Activated CD8-positive, alpha-beta memory T cell treated with anti-CD3 and anti-CD28 coated beads, Interleukin-2, amount 50 U/mL, for 4 hours (primary cell): Measurements from ENCODE around the gene MBLAC1.
A peak's percentile ranks its signal among the peaks of the same experiment; 100 is the strongest.

Experiments
- DNase-seq: peaks from one replicate; pipeline ENCODE4 v3.0.0-alpha.2; 2020

The MBLAC1 gene

DNA sequence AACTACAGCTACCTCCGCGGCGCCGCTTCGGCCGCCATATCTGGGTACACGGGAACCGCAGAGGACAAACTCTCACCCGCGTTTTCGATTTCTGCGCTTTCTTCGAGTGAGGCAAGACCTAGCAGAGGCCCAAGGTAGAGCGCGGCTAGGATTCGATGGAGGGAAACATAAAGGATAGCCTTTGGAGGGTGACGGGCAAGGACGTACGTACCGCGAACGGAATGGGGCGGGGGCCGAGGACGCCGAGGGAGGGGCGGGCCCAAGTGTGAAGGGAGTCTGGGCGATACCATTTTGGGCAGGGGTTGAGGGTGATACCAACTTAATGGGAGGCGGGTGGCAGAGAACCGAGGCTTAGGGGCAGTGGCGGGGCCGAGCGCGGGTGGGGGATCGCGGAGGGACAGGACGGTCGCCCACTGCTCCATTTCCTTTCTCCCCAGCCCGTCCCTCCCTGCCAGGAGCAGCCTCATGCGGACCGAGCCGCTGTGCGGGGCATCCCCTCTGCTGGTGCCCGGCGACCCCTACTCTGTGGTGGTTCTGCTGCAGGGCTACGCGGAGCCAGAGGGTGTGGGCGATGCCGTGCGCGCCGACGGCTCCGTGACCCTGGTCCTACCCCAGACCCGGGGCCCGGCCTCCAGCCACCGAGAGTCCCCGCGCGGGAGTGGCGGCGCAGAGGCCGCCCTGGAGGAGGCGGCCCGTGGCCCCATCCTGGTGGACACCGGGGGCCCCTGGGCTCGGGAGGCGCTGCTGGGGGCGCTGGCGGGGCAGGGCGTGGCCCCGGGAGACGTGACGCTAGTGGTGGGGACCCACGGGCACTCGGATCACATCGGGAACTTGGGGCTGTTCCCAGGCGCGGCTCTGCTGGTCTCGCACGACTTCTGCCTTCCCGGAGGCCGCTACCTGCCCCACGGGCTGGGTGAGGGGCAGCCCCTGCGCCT, at the start of gene MBLAC1:
TSS of gene MBLAC1 (plus strand) at position 37 of the 935 bp plus-strand sequence. CDS start at position 466, 429 bp downstream.
- DNase-seq = peak; percentile 89

- DNase-seq = no peak
Measured at GRCh38 chr7:100077205-100077604, 49.6 kb upstream of the MBLAC1 start.

GRCh38 chr7:100079024-100079560, 47.7 kb upstream of the MBLAC1 start:
- DNase-seq = no peak

DNA sequence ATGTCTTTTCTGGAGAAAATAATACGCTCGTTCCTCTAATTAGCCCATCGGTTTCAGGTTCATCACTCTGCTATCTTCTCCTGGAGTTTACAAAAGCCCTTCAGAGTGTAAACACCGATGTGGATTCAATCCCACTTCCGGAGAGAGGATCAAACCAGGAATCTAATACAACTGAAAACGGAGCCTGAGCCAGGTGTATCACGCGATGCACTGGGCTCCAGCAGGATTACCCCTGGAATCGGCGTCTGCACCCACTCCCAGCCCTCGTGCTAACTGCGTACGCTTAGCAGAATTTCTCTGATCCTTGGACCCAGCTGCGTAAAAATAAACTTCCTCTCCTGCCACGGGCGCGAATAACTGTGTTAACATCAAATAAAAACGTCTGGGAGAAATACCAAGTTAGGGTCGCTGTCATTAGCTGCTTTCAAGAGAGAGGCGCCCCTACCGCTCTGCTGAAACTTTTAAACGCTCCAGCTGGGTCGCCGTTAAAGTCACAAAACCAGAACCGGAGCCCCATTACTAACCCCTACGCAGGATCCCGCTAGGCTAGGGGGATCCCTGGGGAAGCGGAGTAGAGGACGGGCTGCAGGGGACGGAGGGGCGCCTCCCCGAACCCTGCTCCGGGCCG, 45.7 kb upstream of the MBLAC1 start:
- no peak for DNase-seq

- peak; percentile 97 for DNase-seq
Measured at GRCh38 chr7:100081535-100082102, 45.1 kb upstream of the MBLAC1 start, which contains the start of gene ZNF3. TSS of gene ZNF3 (minus strand) at chr7:100081723. CDS start at chr7:100077357, 4,366 bp downstream.

- DNase-seq = no peak
Measured at GRCh38 chr7:100082978-100083377, 43.8 kb upstream of the MBLAC1 start.

DNA sequence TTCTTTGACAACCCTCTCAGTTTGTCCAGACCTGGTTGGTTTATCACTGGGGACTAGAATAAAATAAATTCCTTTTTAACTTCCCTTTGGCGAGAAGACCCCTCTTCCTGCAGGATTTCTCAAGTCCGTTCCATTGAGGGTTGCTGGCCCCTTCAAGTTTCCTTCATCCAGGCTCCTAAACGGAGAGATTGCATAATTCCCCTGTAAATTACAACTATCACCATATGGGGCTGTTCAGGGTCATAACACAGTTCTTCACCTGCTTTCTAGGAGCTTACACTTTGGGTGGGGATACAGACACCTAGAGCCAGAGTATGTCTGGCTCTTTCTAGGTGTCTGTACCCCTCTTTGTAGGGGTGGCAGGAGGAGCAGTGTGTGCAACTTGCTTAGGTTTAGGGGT, 41.3 kb upstream of the MBLAC1 start:
- DNase-seq = no peak

- no peak for DNase-seq
Measured at GRCh38 chr7:100087055-100087750, 39.6 kb upstream of the MBLAC1 start.

GRCh38 chr7:100088095-100088620, 38.6 kb upstream of the MBLAC1 start:
- no peak for DNase-seq

DNA sequence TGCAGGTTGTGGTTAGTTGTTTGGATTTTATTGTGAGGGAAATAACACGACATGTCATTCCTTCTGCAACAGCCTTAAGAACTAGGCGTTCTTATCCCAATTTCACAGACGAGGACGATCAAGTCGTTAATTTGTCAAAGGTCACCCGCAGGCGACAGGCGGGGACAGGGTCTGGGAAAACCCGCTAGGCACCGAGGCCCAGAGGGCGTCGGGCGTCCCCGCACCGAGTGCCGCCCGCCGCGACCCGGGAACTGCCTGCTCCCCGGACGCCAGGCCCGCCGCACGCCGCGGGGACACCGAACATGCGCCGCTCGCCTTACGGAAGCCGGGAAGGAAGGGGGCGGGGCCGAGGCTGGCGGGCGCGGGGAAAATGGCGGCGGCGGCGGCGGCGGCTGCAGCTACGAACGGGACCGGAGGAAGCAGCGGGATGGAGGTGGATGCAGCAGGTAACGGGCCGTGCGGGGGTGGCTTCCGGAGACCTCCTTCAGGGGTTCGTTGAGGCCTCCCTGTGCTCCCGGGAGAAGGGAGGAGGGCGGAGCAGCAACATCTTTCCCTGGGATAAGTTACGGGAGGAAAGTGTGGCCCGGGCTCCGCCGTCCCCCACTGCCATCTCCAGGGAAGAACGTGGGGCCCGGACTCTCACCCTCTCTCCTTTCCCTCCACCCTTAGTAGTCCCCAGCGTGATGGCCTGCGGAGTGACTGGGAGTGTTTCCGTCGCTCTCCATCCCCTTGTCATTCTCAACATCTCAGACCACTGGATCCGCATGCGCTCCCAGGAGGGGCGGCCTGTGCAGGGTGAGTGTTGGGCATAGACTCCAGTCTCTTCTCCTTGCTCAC, 37.9 kb upstream of the MBLAC1 start, which contains the start of gene COPS6:
TSS of gene COPS6 (plus strand) at position 349 of the 837 bp plus-strand sequence. CDS start at position 371, 22 bp downstream.
- peak; percentile 87 for DNase-seq

DNA sequence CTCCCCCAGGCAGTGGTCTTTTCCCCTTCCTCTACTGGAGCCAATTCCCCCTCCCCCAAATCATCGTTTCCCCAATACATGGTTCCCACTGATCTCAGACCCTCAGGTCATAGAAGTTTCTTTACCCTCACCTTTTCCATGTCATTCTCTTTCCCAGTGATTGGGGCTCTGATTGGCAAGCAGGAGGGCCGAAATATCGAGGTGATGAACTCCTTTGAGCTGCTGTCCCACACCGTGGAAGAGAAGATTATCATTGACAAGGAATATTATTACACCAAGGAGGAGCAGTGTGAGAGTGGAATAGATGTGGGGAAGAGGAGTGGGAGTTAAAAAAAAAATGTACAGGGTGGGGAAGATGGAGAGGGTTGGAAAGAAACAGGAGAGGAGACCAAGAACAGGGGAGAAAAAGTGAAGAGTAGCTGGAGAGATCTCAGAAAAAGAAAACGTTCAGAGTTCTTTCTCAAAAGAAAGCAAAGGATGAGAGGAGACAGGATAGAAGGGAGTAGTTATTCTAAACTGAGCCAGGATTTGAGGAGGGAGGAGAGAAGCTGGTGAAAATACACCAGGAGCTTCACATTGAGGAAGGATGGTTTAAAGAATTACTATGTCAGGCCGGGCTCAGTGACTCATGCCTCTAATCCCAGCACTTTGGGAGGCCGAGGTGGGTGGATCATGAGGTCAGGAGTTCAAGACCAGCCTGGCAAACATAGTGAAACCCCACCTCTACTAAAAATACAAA, 37.1 kb upstream of the MBLAC1 start:
- DNase-seq = no peak

GRCh38 chr7:100090527-100091410, 36.0 kb upstream of the MBLAC1 start:
- no peak for DNase-seq

- DNase-seq = no peak
Measured at GRCh38 chr7:100091411-100092181, 35.2 kb upstream of the MBLAC1 start.

- no peak for DNase-seq
Measured at GRCh38 chr7:100093054-100093453, 33.7 kb upstream of the MBLAC1 start.

DNA sequence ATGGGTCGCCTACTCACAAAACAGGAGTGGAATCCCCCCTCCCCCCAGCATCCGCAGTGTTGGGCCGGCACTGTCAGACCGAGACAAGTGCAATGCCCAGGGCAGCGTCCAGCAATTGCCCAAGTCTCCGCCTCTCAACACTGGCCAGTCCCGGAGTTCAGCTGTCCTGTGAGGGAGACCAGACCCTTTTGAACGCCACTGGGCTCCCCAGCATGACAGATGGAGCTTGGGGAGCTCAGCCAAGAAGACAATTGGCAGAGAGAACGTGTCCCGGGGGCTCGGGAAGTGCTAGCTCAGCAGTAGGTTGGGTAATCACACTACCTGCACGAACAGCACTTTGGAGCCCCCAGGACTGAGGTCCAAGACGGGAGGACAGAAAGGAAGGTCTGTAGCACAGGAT, 33.3 kb upstream of the MBLAC1 start:
- no peak for DNase-seq

DNA sequence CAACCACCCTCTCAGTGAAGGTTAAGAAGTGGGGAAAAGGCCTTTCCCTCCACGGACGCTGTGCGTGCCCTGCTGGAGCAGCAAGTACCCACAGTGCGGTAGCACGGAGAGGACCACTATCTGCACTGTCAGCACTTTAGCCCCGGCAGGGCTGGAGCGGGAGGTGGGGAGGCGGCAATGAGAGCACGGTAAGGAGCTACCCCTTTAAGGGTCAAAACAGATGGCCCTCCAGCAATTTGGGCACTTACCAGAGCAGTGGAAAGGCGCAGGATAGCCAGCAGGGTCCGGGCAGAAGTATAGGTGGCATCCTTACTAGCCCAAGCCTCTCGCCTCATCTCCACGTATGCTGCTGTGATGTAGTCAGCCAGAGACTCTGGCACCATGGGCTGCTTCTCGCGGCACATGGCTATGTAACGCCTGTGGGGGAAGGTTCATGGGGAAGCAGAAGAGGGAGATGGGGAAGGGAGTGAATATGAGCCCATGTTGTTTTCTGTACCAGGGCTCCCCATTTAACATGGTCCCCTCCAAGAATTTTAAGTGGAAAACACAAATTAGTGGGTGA, 32.8 kb upstream of the MBLAC1 start:
- no peak for DNase-seq

DNA sequence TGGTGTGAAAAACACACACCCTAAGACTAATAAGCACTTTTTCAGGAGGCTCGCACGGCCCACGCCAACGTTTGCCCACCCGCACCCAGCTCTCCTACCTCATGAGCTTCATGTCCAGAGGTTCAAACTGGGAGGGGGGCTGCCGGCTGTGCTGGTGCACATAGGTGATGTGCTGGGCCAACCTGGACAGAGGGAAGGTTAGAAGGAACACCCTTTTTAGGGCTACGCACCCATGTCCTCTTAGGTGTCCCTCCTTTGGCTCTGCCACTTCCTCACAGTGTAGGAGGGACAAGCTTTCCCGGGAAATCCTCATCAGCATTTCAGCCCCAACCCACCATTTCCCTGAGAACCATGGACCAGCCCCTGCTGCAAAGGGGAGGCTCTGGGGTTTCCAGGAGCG, 31.5 kb upstream of the MBLAC1 start:
- no peak for DNase-seq

DNA sequence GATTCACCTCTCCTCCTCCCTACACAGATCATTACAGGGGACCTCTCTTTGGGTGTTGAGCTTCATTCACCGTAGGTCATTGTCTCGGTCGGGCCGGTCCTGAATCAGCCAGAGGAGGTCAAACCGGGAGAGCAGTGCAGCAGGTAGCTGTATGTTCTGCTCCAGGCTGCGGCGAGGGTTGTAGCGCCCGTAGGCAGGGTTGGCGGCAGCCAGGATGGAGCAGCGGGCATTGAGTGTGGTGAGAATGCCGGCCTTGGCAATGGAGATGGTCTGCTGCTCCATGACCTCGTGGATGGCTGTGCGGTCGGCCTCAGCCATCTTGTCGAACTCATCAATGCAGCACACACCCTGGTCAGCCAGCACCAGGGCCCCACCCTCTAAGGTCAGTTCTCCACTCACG, 31.1 kb upstream of the MBLAC1 start:
- no peak for DNase-seq
